ENCODE results near the gene ARHGEF4.

Gene ARHGEF4

DNA sequence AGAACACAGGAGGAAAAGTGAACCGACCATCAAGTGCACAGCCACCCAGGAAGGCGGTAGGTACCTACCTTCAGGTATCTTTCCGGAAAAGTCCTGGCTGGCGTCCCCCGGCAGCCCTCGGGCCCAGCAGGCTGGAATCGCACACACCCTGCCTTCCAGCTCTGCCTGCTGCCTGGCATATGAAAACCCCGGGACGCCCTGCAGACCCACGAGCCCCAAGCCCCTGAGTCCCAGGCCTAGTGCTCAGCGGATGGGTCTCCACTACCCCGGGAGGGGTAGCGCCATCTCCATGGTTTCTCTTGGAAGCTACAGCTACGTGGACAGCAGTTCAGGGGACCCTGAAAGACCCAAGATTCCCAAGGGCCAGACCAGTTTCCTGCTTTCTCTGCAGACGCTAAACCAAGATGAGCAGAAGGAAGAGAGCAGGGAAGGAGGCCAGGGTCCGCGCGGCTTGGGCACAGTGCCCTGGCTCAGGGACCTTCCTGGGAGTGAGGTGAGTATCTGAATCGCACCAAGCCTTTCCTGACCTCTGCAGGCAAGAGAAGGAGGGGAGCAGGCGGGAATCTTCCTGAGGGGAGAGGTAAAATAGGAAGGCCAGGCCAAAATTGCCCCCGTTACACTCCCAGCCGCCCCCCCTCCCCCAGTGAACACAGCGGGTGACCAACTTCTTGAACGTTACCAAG is 80.4 kb downstream of the ARHGEF4 start:
- no peak for DNase-seq (ENCODE audit: low read depth in 3 of 3)

GRCh38 chr2:130918393-130918792 is 81.7 kb downstream of the ARHGEF4 start:
- no peak for DNase-seq (ENCODE audit: low read depth in 3 of 3)

GRCh38 chr2:130920415-130921163 is 83.9 kb downstream of the ARHGEF4 start:
- peak; percentile 5 to 45 (median 22) for DNase-seq (ENCODE audit: low read depth in 3 of 3)

GRCh38 chr2:130921164-130921476 is 84.4 kb downstream of the ARHGEF4 start:
- DNase-seq (ENCODE audit: low read depth in 3 of 3): no peak

- DNase-seq (ENCODE audit: low read depth in 3 of 3): no peak
Measured at GRCh38 chr2:130922417-130922816, 85.7 kb downstream of the ARHGEF4 start.

DNA sequence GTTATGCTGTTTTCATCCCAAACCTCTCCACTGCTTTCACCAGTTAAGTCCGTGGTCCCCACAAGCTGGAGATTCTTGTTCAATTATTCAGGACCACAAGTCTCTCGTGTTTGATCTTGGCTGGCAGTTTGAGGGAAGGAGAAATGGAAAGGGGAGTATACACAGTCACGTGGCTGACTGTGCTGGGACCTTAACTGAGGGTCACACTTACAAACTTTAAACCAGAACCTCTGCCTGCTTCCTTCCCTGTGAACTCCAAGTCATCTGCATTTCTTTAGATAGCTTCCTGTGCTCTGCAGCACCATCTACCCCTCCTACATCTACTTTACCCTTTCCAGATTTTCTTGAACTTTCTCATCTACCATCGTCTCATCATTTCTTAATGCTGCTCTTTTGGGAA is 91.7 kb downstream of the ARHGEF4 start:
- no peak for DNase-seq (ENCODE audit: low read depth in 3 of 3)

DNA sequence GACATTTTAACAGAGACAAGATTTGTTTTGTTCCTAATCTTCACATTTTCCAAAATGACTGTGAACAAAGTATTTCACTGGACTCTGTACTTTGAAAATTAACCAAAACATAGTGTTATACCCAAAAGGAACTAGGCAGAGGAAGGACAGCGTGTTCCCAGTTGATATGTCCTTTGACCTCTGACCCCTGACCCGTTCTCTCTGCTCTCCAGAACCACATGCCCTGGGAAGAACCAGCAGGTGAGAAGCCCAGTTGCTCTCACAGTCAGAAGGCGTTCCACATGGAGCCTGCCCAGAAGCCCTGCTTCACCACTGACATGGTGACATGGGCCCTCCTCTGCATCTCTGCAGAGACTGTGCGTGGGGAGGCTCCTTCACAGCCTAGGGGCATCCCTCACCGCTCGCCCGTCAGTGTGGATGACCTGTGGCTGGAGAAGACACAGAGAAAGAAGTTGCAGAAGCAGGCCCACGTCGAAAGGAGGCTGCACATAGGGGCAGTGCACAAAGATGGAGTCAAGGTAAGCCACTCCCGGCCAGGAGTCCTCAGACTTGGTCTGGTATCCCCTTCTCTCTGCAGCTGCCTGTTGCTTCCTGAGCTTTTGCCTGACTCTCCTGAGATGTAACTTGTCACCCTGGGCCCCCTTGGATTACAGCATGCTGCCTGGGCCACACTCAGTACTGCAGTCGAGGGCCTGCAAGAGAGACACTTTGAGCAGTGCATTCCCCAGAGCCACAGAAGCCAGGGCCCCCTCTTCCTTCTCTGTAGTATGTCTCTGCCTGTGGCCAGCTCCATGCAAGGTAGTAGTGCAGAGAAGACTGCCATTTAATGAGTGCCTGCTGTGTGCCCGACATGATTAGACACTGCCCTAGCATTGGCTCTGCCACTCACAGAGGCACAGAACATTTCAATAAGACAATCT is 94.3 kb downstream of the ARHGEF4 start:
- DNase-seq (ENCODE audit: low read depth in 3 of 3): no peak

GRCh38 chr2:130933501-130933900 is 96.8 kb downstream of the ARHGEF4 start:
- DNase-seq (ENCODE audit: low read depth in 3 of 3): no peak

GRCh38 chr2:130936451-130936850 is 99.7 kb downstream of the ARHGEF4 start:
- no peak for DNase-seq (ENCODE audit: low read depth in 3 of 3)

DNA sequence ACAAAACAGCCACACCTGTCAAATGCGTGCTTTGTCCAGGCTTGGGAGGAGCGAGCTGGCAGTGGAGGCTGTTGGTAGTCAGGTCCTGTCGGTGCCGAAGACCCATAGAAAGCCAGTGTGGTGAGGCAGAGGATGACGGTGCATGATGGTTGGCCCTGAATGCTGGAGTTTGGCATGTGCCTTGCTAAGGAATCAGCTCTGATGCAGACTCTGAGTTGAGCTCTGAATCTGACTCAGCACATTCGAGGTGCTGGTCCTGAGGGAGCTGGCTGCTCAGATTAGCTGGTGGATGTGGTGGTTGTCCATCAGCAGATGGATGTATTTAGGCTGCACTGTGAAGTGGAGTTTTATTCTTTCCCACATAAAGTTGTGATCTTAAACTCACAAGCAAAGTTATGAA is 111.3 kb downstream of the ARHGEF4 start:
- no peak for DNase-seq (ENCODE audit: low read depth in 3 of 3)

GRCh38 chr2:130949954-130950353 is 113.2 kb downstream of the ARHGEF4 start:
- no peak for DNase-seq (ENCODE audit: low read depth in 3 of 3)

GRCh38 chr2:130951018-130951417 is 114.3 kb downstream of the ARHGEF4 start:
- no peak for DNase-seq (ENCODE audit: low read depth in 3 of 3)

DNA sequence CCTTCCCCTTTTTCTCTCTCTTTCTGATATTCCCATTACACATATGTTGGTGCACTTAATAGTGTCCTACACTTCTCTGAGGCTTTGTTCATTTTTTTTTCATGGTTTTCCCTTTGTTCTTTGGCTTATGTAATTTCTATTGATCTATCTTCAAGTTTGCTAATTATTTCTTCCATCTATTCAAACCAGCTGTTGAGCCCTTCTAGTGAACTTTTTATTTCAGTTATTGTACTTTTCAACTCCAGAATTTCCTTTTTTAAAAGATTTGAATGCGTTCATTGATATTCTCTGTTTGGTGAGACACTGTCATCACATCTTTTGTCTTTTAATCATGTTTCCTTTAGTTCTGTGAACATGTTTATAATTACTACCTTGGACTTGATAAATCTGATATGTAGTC is 118.2 kb downstream of the ARHGEF4 start:
- DNase-seq (ENCODE audit: low read depth in 3 of 3): no peak

DNA sequence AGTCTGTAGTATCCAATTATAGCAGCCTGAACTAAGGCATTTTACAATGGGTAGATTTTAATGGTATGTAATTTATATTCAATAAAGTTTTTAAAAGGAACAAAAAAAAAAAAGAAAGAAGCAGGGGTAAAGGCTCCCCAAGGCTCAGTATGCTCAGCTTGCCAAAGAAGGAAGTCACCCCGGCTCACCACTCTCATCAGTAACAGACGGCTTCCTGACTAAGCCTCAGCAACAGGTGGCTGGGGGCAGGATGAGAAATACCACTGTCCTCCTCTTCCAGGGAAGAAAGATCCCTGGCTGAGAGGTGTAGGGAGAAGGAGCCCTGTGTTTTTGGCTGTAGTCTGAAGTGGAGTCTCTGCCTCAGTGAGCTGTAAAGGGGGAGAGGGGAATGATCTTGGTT is 121.2 kb downstream of the ARHGEF4 start:
- DNase-seq (ENCODE audit: low read depth in 3 of 3): no peak

DNA sequence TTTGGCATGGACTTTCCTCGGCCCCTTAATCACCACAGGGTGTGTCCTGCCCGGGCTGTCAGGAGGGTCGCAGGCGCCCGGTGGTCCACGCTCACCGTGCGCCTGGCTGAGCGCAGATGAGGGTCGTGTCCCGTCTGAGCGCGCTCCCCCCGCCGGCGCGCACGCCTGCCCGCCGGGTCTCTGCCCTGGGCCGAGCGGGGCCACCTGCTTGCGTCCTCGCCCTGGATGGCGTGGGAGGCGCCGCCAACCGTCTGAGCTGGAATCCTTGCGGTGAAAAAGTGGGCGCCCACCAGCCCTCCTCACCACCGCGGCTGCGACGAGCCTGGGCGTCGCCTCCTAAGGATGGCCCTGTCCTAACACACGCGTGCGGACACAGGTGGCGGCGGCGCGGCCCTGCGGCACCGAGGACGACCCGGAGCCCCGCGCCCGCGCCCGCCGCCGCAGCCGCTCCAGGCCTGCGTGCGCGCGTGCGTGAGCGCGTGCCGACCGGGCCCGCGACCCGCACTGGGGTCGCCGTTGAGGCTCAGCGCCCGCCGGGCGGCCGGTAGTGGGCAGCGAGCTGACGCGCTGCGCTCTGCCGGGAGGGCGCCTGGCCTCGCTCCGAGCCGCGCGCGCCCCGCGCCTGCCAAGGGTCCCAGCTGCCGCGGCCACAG is 126.6 kb downstream of the ARHGEF4 start:
- no peak for DNase-seq (ENCODE audit: low read depth in 3 of 3)

DNA sequence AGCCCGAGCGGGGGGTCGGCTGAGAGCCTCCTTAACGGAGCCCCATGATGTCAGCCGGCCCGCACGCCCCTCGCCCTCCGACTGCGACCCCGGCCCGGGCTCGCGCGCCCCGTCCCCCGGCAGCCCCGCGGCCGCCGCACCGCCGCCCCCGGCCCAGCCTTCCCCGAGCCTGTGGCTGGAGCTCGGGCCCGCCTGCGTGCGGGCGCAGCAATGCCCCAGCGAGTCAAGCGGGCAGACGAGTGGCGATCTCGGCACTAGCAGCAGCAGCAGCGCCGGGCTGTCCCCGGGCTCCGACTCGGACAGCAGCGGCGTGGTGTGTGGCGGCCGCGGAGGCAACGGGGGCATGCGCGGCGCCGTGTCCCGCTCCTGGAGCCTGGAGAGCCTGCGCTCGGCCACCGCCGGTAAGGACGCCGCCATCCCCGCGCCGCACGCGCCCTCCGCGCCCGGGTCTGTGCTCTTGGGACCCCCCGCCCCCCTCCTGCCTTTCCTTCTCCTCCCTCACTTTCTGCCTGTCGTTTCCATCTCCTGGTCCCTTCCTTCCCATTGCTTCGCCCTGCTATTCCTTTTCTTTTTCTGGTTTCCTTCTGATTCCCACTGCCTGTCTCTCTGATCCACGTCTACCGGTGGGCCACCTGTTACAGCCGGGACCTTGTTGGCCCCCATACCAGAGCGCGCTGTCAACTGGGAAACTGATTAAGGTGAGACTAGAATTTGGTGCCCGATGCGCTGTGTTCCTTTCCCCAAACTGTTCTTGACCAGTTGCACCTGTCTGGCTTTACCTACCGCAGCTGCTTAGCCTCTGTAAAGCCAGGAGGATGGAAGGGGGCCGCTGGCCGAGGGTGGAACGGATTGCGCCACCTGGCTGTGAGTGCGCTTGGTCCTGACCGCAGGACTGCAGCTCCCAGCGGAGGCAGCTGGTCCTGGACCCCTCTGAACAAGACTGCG is 127.4 kb downstream of the ARHGEF4 start:
- no peak for DNase-seq (ENCODE audit: low read depth in 3 of 3)

- no peak for DNase-seq (ENCODE audit: low read depth in 3 of 3)
Measured at GRCh38 chr2:130964931-130965330, 128.2 kb downstream of the ARHGEF4 start.

- DNase-seq (ENCODE audit: low read depth in 3 of 3): no peak
Measured at GRCh38 chr2:130966149-130966774, 129.5 kb downstream of the ARHGEF4 start.

DNA sequence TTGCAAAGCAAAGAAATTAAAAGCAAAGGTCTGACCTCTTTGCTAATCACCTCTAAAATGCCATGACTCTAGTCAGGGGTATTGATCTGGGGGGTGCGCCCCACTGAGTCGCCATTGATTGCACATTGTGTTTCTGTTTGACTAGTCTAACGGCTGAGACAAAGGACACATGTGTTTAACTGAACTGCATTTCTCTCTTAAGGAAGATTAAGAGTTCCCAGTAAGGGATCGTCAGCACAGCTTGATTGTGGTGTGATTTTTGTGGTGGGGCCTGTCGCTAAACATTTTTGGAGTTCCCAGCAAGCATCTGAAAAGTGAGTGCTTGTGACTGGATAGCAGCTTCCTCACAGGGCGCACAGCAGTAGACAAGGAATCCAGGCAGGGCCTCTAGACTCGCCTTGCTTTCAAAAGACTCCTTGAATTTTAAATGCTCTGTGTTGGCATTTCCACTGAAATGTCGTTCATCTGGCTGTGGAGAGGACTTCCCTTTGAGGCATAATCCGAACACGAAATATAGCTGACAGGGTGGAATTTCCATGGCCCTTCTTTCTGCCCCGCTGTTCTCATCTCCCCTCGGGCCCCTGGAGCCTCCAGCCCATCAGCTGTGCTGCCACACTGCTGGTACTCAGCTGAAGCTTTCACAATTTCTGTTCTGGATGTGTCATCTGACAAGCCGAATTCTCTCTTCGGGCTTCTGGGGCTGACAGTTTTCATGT is 130.2 kb downstream of the ARHGEF4 start:
- DNase-seq (ENCODE audit: low read depth in 3 of 3): no peak

DNA sequence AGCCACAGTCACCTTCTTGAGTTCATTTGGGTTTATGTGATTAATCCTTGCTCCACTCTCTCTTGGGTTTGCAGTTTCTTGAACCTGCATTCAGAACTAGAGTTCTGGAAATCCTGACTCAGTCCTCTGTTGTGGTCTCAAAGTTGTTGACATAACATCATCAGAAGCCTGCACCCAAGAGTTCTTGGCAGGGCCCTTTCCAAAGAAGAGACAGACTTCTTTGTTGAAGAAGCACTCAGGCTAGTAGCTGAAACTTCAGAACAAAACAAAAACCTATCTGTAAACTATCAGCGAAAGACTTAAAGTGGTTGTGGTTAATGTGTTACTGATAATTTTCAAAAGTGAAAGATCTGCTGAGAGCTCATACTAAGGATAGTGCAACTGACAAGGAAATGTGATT is 135.7 kb downstream of the ARHGEF4 start:
- DNase-seq (ENCODE audit: low read depth in 3 of 3): no peak

Measured in stimulated activated CD4-positive, alpha-beta T cell treated with anti-CD3 and anti-CD28 coated beads, TNF-alpha, amount 100 ng/mL, for 48 hours (primary cell).